Measurements from ENCODE around the gene ROPN1L. TPM values are rescaled to one million over a fixed set of nuclear protein-coding genes. Genes with fewer than 3 reads are reported as not detected.

ROPN1L gene
- total and polyA plus RNA-seq, 10 of the 15 experiments (the other 5 are each of a cell fraction or from before 2014, with no cell fraction given) = 0.07 to 0.38 (median 0.22) TPM; not detected in 6

DNA sequence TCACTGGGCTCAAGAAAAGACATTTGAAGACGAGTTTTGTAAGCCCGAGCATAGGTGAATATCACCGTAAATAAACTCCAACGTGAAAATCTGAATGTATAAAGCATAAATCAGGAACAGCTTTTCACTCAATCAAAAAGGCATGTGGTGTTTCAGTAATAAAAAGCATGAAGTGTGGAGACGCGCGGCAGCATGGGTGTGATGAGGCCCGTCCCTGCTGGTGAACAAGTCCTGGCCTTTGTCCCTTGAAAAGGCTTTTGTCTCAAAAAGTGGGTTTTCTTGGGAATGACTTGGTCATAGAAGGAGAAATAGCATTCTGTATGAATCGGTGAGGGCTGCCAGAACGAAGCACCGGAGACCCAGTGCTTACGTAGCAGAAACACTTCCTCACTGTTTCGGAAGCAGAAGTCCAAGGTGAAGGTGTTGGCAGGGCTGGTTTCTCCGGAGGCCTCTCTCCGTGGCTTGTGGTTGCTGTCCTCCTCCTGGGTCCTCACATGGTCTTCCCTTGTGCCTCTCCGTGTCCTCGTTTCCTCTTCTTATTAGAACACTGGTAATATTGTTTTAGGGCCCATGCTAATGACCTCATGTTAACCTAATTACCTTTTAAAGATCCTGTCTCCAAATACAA is 24.9 kb downstream of the ROPN1L start:
- RAD21 ChIA-PET (ENCODE audit: unreplicated experiment) = no interaction called here
- Histone ChIP-seq H3K4me3 (no peak overlapping the region), H3K9ac (ENCODE audit: control insufficient read depth, insufficient read depth, low read length) (no peak overlapping the region), H4K20me1 (ENCODE audit: control insufficient read depth, insufficient read depth) (no peaks in the 10 kb centered on the region), H3K36me3 (ENCODE audit: control insufficient read depth in 2 of 2, insufficient read depth in 2 of 2, low read length in 1 of 2) (no peaks in the 10 kb centered on the region), H3K4me2 (ENCODE audit: control insufficient read depth, insufficient read depth) (no peak overlapping the region), H3K27me3 (replicated peaks in 1 of 2; ENCODE audit: control insufficient read depth in 2 of 2, insufficient read depth in 2 of 2, low read length in 1 of 2) (no peaks in the 10 kb centered on the region; a peak in 2 of 4 replicates), H3K4me1 (ENCODE audit: control insufficient read depth, insufficient read depth, low read length) (peaks cover 5% of the 10 kb centered on the region; the same call in 1 of the 2 replicates), H3K9me3 (replicated peaks; ENCODE audit: control insufficient read depth, insufficient read depth, low read length) (no peaks in the 10 kb centered on the region), H2AFZ (ENCODE audit: control insufficient read depth, low read depth, low read length) (no peak overlapping the region), H3K27ac (ENCODE audit: control insufficient read depth, insufficient read depth) (no peak overlapping the region), H3K79me2 (ENCODE audit: control insufficient read depth, insufficient read depth, low read length) (no peaks in the 10 kb centered on the region)
- WGBS (ENCODE audit: insufficient coverage, insufficient replicate concordance, low lambda C conversion rate, missing lambda C conversion rate) = 67% methylated on average over 17 of the region's 17 CpGs
- in situ Hi-C loops (cut with MboI) (loop anchor here (25.0 kb wide), 2 partner anchors 721 to 1546 kb away; no protein-coding TSS in a partner anchor), intact Hi-C loops (cut with micrococcal nuclease; ENCODE audit: unreplicated experiment) (no loop called here)
- CTCF ChIA-PET = no interaction called here
- ATAC-seq (no peak), FAIRE-seq (no peak), DNase-seq (ENCODE audit: low read depth, low spot score) (no peak)
- POLR2A ChIA-PET = no interaction called here
- SMC1A ChIA-PET (ENCODE audit: uncharacterized antibody, unreplicated experiment) = no interaction called here
- BruUV-seq (replicated peaks) = no TSS peak
- TF ChIP-seq CEBPB (IDR thresholded peaks at IDR 0.05; ENCODE audit: borderline replicate concordance in 1 of 2, low read depth in 2 of 2, low read length in 2 of 2) = no peak
- TF ChIP-seq BCL11A (IDR thresholded peaks at IDR 0.05; ENCODE audit: low read depth, low read length) = no peak
- TF ChIP-seq, protein P1, sequence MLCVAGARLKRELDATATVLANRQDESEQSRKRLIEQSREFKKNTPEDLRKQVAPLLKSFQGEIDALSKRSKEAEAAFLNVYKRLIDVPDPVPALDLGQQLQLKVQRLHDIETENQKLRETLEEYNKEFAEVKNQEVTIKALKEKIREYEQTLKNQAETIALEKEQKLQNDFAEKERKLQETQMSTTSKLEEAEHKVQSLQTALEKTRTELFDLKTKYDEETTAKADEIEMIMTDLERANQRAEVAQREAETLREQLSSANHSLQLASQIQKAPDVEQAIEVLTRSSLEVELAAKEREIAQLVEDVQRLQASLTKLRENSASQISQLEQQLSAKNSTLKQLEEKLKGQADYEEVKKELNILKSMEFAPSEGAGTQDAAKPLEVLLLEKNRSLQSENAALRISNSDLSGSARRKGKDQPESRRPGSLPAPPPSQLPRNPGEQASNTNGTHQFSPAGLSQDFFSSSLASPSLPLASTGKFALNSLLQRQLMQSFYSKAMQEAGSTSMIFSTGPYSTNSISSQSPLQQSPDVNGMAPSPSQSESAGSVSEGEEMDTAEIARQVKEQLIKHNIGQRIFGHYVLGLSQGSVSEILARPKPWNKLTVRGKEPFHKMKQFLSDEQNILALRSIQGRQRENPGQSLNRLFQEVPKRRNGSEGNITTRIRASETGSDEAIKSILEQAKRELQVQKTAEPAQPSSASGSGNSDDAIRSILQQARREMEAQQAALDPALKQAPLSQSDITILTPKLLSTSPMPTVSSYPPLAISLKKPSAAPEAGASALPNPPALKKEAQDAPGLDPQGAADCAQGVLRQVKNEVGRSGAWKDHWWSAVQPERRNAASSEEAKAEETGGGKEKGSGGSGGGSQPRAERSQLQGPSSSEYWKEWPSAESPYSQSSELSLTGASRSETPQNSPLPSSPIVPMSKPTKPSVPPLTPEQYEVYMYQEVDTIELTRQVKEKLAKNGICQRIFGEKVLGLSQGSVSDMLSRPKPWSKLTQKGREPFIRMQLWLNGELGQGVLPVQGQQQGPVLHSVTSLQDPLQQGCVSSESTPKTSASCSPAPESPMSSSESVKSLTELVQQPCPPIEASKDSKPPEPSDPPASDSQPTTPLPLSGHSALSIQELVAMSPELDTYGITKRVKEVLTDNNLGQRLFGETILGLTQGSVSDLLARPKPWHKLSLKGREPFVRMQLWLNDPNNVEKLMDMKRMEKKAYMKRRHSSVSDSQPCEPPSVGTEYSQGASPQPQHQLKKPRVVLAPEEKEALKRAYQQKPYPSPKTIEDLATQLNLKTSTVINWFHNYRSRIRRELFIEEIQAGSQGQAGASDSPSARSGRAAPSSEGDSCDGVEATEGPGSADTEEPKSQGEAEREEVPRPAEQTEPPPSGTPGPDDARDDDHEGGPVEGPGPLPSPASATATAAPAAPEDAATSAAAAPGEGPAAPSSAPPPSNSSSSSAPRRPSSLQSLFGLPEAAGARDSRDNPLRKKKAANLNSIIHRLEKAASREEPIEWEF (IDR thresholded peaks at IDR 0.05; ENCODE audit: insufficient replicate concordance, low read depth, low read length) = no peak
- TF ChIP-seq SMC3 (IDR thresholded peaks at IDR 0.05; ENCODE audit: borderline replicate concordance, low read length) = no peak
- TF ChIP-seq, protein P2, sequence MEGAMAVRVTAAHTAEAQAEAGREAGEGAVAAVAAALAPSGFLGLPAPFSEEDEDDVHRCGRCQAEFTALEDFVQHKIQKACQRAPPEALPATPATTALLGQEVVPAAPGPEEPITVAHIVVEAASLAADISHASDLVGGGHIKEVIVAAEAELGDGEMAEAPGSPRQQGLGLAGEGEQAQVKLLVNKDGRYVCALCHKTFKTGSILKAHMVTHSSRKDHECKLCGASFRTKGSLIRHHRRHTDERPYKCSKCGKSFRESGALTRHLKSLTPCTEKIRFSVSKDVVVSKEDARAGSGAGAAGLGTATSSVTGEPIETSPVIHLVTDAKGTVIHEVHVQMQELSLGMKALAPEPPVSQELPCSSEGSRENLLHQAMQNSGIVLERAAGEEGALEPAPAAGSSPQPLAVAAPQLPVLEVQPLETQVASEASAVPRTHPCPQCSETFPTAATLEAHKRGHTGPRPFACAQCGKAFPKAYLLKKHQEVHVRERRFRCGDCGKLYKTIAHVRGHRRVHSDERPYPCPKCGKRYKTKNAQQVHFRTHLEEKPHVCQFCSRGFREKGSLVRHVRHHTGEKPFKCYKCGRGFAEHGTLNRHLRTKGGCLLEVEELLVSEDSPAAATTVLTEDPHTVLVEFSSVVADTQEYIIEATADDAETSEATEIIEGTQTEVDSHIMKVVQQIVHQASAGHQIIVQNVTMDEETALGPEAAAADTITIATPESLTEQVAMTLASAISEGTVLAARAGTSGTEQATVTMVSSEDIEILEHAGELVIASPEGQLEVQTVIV (IDR thresholded peaks at IDR 0.05; ENCODE audit: borderline replicate concordance, partially characterized antibody) = no peak
- TF ChIP-seq EP300 (IDR thresholded peaks at IDR 0.05; ENCODE audit: borderline replicate concordance in 1 of 2, control insufficient read depth in 1 of 2, low read depth in 2 of 2, low read length in 2 of 2) = no peak
- TF ChIP-seq CBX5 (IDR thresholded peaks at IDR 0.05; ENCODE audit: low read depth) = no peak
- no peak for TF ChIP-seq POLR2A (IDR thresholded peaks at IDR 0.05; ENCODE audit: low read depth, low read length)
- no peak for TF ChIP-seq ZNF24 (IDR thresholded peaks at IDR 0.05)
- TF ChIP-seq, protein P3, sequence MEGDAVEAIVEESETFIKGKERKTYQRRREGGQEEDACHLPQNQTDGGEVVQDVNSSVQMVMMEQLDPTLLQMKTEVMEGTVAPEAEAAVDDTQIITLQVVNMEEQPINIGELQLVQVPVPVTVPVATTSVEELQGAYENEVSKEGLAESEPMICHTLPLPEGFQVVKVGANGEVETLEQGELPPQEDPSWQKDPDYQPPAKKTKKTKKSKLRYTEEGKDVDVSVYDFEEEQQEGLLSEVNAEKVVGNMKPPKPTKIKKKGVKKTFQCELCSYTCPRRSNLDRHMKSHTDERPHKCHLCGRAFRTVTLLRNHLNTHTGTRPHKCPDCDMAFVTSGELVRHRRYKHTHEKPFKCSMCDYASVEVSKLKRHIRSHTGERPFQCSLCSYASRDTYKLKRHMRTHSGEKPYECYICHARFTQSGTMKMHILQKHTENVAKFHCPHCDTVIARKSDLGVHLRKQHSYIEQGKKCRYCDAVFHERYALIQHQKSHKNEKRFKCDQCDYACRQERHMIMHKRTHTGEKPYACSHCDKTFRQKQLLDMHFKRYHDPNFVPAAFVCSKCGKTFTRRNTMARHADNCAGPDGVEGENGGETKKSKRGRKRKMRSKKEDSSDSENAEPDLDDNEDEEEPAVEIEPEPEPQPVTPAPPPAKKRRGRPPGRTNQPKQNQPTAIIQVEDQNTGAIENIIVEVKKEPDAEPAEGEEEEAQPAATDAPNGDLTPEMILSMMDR (IDR thresholded peaks at IDR 0.05 in 2 of 3, conservative IDR thresholded peaks at IDR 0.05 in 1 of 3; ENCODE audit: control insufficient read depth in 2 of 3, extremely low read depth in 1 of 3, insufficient read depth in 1 of 3, low read depth in 3 of 3, low read length in 3 of 3) = no peak
- no peak for TF ChIP-seq PAX8 (IDR thresholded peaks at IDR 0.05)
- no peak for TF ChIP-seq EED (IDR thresholded peaks at IDR 0.05; ENCODE audit: low read depth)
- no peak for TF ChIP-seq ZSCAN29 (IDR thresholded peaks at IDR 0.05)
- no peak for TF ChIP-seq BMI1 (IDR thresholded peaks at IDR 0.05; ENCODE audit: borderline replicate concordance)

Measured in GM12878 (cell line).